Measurements from ENCODE around the gene CCNL2. TPM values are rescaled to one million over a fixed set of nuclear protein-coding genes. Genes with fewer than 3 reads are reported as not detected.

The CCNL2 gene
- total RNA-seq, 3 donors from 2014 or later: 123 to 172 (median 151) TPM

DNA sequence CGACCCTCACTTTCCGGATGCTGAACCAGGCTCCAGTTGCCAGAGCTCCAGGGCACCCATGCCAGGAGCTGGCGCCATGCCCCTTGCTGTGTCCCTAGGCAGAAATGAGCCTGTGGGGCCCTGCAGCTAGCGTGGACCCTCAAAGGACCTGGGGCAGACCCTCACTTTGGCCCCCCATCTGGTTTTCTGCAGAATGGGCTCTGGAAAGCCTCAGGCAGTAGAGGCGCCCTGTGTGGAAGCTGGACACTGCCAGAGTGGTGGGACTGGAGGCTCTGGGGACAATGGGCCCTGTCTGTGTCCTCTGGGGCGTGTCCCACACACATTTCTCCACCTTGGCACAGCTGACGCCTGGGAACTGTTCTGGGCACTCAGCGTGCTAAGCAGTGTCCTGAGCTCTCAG is 17.8 kb downstream of the CCNL2 start:
- Histone ChIP-seq H3K9me3 (no peaks in the 10 kb centered on the region), H3K4me3 (no peak overlapping the region), H3K4me1 (ENCODE audit: low read depth) (no peaks in the 10 kb centered on the region), H3K36me3 (ENCODE audit: low read depth) (peaks cover 6% of the 10 kb centered on the region)
- intact Hi-C loops (cut with DNase I, micrococcal nuclease): no loop called here
- ATAC-seq (no peak), DNase-seq (no peak)
- TF ChIP-seq, protein P1, sequence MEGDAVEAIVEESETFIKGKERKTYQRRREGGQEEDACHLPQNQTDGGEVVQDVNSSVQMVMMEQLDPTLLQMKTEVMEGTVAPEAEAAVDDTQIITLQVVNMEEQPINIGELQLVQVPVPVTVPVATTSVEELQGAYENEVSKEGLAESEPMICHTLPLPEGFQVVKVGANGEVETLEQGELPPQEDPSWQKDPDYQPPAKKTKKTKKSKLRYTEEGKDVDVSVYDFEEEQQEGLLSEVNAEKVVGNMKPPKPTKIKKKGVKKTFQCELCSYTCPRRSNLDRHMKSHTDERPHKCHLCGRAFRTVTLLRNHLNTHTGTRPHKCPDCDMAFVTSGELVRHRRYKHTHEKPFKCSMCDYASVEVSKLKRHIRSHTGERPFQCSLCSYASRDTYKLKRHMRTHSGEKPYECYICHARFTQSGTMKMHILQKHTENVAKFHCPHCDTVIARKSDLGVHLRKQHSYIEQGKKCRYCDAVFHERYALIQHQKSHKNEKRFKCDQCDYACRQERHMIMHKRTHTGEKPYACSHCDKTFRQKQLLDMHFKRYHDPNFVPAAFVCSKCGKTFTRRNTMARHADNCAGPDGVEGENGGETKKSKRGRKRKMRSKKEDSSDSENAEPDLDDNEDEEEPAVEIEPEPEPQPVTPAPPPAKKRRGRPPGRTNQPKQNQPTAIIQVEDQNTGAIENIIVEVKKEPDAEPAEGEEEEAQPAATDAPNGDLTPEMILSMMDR (IDR thresholded peaks at IDR 0.05): no peak

DNA sequence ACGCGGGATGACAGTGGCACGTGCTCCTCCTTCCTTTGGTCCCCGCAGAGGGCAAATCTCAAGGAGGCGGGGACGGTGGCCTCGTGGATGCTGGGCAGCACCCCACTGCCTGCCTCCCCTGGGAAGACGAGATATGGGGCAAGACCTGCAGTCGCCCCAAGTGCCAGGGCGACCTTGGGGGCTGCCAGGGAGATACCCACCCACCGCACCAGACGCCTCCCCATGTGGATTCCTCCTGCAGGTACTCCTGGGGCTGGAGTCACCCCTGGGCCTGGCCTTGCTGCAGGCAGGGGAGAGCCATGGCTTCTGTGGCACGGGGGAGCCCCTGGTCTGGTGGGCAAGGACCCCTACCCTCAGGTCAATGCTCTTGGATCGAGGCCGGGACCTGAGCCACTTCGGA is 18.3 kb downstream of the CCNL2 start:
- intact Hi-C loops (cut with DNase I, micrococcal nuclease): no loop called here
- Histone ChIP-seq H3K36me3 (ENCODE audit: low read depth) (peaks cover 1% of the 10 kb centered on the region), H3K4me1 (ENCODE audit: low read depth) (peaks cover 3% of the 10 kb centered on the region), H3K4me3 (no peak overlapping the region), H3K9me3 (no peaks in the 10 kb centered on the region)
- DNase-seq (peak in 1 of 3 donors; percentile 53), ATAC-seq (no peak)
- TF ChIP-seq, protein P1 (IDR thresholded peaks at IDR 0.05): no peak

DNA sequence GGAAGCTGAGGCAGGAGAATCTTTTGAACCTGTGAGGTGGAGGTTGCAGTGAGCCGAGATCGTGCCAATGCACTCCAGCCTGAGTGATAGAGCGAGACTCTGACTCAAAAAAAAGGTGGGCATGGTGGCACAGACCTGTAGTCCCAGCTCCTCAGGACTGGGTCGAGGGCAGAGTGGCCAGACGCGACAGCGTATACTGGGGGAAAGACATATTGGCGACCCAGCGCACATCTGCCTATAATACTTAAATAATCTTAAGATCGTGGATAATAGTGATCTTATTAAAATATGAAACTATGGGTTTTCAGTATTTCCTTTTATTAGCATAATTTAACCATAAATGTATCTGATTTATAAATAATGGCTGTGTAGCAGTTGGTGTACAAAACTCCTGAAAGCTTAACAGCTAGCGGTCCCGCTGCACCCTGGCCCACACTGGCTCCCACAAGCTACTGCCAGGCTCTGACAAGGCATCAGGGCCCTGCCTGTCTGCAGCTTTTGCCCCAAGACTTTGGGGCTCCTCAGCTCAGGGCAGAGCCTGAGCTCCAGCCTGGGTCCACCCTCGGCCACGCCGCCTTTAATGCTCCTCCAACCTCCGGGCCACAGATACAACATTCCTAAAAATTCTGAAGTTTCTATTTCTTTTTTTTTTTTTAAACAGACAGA is 21.5 kb downstream of the CCNL2 start:
- ATAC-seq: no peak

DNA sequence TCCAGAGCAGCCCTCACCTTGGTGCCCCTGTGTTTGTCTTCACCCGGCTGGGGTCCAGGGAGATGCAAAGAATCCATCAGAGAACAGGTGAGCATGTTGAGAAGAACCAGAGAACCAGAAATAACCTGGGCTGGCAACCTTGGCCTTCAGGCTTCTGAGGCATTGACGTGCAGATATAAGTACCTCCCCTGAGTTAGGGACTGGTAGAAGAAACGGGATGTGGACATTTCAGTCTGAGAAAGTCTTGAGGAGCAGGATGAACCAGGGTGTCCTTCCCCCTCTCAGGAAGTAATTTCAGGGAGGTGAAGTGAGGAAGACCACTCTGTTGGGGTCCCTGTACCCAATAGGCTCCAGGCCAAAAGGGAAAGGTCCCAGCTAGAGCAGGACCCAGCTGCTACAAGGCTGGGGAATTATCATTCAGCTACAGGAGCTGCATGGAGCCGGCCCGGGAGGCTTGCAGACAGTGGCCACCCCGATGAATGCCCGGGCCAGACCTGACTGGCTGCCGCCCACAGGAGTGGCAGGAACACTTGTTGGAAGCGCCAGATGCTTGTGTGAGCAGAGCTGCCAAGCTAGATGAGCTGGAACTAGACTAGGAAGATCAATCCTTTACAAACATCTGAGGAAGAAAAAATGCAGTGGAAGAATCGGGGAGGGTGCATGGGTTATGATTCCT is 22.4 kb downstream of the CCNL2 start:
- Histone ChIP-seq H3K36me3 (ENCODE audit: low read depth) (no peaks in the 10 kb centered on the region), H3K4me3 (no peak overlapping the region), H3K4me1 (ENCODE audit: low read depth) (peaks cover 24% of the 10 kb centered on the region), H3K9me3 (no peaks in the 10 kb centered on the region)
- ATAC-seq (no peak), DNase-seq (no peak)
- intact Hi-C loops (cut with DNase I, micrococcal nuclease): no loop called here
- TF ChIP-seq, protein P1 (IDR thresholded peaks at IDR 0.05): no peak

More for the DNA sequence above, 21.5 kb downstream of the CCNL2 start:
- H3K4me1 ChIP-seq (ENCODE audit: low read depth): peaks cover 18% of the 10 kb centered on the region
- no peak for DNase-seq
- no peak overlapping the region for H3K4me3 ChIP-seq
- H3K9me3 ChIP-seq: no peaks in the 10 kb centered on the region
- TF ChIP-seq, protein P1 (IDR thresholded peaks at IDR 0.05): no peak
- intact Hi-C loops (cut with DNase I, micrococcal nuclease): no loop called here
- H3K36me3 ChIP-seq (ENCODE audit: low read depth): no peaks in the 10 kb centered on the region

DNA sequence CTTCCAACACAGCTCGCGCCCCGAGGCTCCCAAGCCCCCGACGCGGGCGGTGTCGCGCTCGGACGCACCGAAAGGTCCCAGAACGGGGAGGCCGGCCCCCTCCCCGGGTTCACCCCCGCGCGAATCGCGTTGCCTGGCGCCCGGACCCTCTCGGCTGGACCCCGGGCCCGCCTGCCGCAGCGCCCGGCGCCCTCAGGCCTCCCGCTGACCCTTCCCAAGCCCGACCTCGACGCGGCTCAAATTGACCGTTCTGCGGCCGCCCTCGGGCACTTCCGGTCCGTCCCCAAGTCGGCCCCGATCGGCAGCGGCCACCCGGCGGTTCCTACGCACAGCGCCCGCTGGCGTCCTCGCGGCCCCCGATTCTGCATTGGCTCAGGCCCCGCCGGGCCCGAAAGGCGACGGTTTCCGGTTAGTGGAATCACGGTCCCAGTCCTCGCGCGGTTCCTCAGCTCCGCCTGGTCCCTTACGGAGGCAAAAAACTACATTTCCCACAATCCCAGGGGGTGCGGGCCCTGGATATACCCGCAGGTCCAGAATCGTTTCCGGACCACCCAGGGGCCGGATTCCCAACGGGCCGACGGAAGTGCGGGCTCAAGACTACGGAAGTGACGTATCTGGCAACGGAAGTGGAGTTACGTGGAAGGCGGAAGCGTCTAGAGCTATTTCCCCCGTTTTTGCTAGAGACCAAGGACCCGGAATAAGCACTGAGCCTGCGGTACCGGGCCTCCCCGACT is 24.0 kb downstream of the CCNL2 start, which contains the start of gene AURKAIP1:
Gene AURKAIP1 (minus strand): TSS at position 279 of the 734 bp plus-strand sequence. CDS start 451 bp downstream, outside the sequence.
- intact Hi-C loops (cut with DNase I, micrococcal nuclease): loop anchor here in 1 of 2 donors (2.0 kb wide), 1 partner anchor 22 kb away; no protein-coding TSS in a partner anchor
- peaks cover 26% of the 10 kb centered on the region for H3K4me1 ChIP-seq (ENCODE audit: low read depth)
- ATAC-seq (peak; percentile 93), DNase-seq (peak; percentile 97 to 99 (median 98))
- TF ChIP-seq, protein P1 (IDR thresholded peaks at IDR 0.05): peak; percentile 43
- H3K9me3 ChIP-seq: no peaks in the 10 kb centered on the region
- no peaks in the 10 kb centered on the region for H3K36me3 ChIP-seq (ENCODE audit: low read depth)
- H3K4me3 ChIP-seq: peak within 1 kb of the TSS; percentile 98

All from mucosa of descending colon (tissue), 3 donors.